GM21526 (cell line): ENCODE data around the gene NR6A1.
"Not testable (repeated sequence)": the region's sequence is repeated elsewhere in the genome, so short reads cannot be mapped to it uniquely, and the experiment has no call there.

Source experiments
- ATAC-seq: cut with Tn5 transposase; IDR thresholded peaks from one replicate; pipeline ENCODE4 v1.9.1; 2021; ENCODE audit warnings: moderate library complexity; ENCODE audit not compliant: unreplicated experiment, low FRiP score

Gene NR6A1

DNA sequence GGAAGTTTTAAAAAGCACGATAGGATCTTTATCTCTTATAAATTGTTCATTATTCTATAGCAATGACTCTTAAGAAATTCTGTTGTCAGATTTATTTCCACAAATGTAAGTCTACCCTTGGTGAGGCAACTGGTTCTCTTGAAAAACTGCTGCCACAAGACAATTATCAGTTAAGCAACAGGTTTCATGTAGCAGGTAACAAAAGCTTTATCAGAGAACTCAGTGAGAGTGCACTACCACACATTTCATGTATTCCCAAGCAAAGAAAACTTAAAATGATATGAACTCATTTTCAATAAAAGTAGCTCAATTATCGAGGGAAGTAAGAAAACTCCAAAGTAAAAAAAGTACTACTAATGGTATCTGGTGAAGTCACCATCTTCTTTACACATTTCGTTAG is 9.4 kb downstream of the NR6A1 start:
- ATAC-seq: no peak

GRCh38 chr9:124761196-124761595 is 9.9 kb downstream of the NR6A1 start:
- ATAC-seq: no peak

- no peak for ATAC-seq
Observed at GRCh38 chr9:124760719-124761118, 10.4 kb downstream of the NR6A1 start.

GRCh38 chr9:124759327-124759726 is 11.8 kb downstream of the NR6A1 start:
- ATAC-seq: no peak

DNA sequence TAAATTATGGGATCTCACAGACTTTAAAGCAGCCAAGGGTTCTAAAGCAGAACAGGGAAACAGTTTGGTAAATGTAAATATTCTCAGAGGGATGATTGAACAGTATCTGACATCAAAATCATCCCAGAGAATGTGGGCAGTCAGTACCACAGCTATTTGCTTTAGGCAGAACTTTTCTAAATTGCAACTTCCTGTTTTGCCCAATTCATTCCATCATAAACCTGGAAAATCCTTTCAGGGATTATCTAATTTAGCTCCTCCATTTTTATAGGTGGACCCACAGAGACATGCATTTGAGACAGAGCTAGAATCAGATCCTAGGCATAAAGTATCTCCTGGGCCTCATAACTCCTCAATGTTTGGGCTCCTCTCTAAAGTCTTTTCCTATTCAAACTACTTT is 12.4 kb downstream of the NR6A1 start:
- no peak for ATAC-seq

DNA sequence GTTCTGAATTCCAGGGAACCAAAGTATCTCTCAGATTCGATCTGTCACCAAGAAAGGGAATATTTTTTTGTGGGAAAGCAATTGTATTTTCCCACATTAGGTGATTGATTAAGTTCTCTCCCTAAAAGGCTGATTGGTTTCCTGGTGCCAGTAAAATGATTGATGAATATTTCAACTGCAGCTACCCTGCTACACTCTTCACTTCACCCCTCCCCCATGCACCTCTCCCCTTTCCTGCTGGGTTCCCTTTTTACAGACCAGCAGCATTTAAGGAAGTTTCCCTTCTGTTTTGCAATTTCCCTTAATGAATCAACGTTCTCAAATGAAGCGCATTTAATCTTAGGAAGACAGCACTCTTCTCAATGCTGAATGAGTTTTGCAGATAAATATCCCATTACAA is 13.1 kb downstream of the NR6A1 start:
- ATAC-seq: no peak

GRCh38 chr9:124757616-124758015 is 13.5 kb downstream of the NR6A1 start:
- ATAC-seq: no peak

GRCh38 chr9:124756011-124756410 is 15.1 kb downstream of the NR6A1 start:
- no peak for ATAC-seq

GRCh38 chr9:124755061-124755460 is 16.1 kb downstream of the NR6A1 start:
- no peak for ATAC-seq

DNA sequence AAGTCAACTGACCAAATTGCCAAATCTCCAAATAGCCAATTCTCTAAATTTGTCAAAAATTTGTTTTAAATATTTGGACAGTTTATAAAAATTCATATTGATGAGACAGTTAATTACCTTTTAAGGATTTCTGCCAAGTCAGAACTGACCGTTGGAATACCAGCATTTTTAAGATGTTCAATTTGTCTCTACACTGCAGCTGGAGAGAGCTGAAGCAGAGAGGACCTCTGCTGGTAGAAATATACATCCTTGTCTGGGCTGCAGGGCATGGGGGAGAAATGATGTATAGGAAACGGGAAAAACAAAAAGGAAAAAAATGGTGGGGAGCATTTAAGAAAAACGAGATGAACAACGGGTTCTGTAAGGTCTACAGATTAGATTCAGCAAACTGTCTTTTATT is 16.8 kb downstream of the NR6A1 start:
- ATAC-seq: no peak

- no peak for ATAC-seq
Observed at GRCh38 chr9:124752967-124753366, 18.1 kb downstream of the NR6A1 start.

DNA sequence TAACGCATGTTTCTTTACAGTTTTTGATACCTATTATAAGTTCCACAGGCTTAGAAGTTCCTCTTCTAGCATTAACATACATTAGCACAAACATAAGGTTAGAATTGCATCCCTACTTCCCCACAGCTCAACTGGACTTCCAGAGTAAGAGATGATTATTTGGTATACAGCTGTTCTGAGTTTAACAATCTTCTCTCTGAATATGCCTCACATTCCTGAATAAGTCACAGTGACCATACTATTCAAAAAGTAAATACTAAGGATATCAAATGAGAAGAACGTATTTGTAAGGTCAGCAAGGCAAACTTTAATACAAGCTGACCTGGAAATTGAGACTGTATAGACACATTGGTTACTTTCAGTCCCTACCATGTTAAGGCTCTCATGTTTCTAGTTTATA is 21.3 kb downstream of the NR6A1 start:
- ATAC-seq: no peak

DNA sequence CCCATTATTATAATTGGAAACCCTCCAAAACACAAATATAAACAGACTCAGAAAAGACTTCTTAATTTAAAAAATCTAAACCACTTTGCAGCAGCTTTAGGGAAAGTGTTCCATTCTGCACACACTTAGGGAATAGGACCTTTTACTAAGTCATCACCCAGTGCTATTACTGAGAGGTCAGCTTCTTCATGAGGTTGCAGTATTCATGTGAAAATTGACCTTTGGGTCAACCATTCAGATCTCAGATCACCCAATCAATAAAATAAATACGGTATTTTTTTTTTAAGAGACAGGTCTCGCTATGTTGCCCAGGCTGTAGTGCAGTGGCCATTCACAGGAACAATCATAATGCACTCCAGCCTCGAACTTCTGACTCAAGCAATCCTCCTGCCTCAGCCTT is 21.8 kb downstream of the NR6A1 start:
- no peak for ATAC-seq

- ATAC-seq: no peak
Observed at GRCh38 chr9:124747065-124747464, 24.0 kb downstream of the NR6A1 start.

DNA sequence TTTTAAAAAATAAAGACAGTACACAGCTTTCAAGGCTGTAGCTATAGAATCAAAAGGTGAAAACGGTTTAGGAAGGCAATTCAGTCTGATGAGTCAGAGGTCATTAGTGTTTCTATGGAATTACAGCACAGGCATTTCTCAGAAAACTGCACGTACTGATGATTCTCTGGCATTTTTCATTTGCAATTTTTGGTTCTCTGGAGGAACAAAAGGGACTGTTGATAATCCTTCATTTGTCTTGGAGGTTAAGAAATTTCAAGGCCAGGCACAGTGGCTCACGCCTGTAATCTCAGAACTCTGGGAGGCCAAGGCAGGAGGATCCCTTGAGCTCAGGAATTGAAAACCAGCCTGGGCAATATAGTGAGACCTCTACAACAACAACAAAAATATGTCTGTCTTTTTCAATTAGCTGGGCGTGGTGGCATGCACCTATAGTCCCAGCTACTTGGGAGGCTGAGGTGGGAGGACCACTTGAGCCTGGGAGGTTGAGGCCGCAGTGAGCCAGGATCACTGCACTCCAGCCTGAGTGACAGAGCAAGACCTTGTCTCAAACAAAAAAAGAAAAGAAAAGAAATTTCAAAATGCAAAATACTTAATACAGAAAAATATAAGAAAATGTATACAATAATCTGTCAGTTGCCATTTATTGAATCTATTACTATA is 27.3 kb downstream of the NR6A1 start:
- ATAC-seq: no peak

DNA sequence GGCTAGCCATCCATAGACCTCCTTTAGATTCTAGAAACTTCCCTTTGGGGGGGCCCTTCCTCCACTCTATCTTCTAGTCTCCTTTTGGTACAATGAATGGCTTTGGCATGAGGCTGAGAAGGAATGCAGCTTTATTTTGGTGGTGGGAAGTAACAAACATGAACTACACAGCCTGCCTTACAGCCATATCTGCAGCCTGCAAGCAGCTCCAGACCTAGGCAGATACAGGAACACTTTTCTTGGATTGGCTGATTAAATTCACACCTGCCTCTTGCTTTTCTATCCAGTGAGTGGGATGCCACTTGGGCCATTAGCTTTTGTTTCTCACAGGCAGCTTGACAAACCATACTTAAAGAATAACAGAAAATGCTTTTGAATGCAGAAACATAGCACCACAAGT is 28.2 kb downstream of the NR6A1 start:
- no peak for ATAC-seq

GRCh38 chr9:124741662-124742061 is 29.4 kb downstream of the NR6A1 start:
- ATAC-seq: no peak

DNA sequence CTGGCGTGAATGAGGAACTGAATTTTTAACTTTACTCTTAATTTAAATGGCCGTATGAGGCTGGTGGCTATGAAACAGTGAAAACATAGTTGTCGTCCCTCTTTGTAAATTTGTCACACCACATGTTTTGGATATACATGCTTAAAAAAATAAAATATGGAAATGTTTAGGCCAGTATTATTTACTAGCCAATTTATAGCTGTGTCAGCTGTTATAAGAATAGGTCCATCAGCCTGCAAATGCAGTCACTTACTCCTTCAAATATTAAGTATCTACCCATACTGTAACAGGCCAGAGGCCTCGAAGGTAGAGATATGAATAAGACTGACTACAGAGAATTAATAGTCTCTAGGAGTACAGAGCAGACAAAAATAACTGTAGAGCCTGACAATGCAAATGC is 30.0 kb downstream of the NR6A1 start:
- no peak for ATAC-seq

- no peak for ATAC-seq
Observed at GRCh38 chr9:124739360-124739759, 31.8 kb downstream of the NR6A1 start.

DNA sequence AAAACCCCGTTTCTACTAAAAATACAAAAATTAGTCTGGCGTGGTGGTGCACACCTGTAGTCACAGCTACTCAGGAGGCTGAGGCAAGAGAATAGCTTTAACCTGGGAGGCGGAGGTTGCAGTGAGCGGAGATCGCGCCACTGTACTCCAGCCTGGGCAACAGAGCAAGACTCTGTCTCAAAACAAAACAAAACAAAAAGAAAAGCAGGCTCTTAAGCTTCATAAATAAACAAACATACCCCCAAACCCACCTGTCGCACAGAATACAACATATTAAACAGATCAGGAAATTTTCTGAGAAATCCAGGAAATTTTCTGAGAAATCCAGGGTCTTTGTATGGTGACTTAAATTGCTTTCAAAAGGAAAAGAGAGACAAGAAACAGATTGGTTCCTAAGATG is 33.0 kb downstream of the NR6A1 start:
- not testable (repeated sequence) for ATAC-seq

DNA sequence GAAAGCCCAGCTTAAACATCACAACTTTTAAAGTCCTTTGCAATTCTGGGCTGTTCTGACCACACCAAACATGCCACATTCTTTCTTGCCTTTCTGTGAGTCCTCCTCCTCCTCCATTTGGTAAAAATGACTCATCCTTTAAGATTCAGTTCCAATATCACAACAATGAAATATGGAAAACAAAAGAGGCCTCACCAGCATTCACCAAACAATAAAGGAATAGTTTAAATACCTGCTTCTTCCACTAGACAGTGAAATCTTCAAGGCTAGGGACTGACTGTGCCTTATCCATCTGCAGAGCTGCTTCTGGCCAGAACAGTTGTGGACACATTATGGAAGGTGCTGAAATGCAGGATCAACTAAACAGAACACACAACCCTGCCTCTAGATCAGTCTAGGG is 36.0 kb downstream of the NR6A1 start:
- ATAC-seq: no peak

GRCh38 chr9:124734741-124735083 is 36.4 kb downstream of the NR6A1 start:
- ATAC-seq: not testable (repeated sequence)
